ENCODE data around the gene PTPRM. TPM values are rescaled to one million over a fixed set of nuclear protein-coding genes. Genes with fewer than 3 reads are reported as not detected.

Gene PTPRM
- total RNA-seq, 1 experiment from 2014 or later: 6.2 TPM

DNA sequence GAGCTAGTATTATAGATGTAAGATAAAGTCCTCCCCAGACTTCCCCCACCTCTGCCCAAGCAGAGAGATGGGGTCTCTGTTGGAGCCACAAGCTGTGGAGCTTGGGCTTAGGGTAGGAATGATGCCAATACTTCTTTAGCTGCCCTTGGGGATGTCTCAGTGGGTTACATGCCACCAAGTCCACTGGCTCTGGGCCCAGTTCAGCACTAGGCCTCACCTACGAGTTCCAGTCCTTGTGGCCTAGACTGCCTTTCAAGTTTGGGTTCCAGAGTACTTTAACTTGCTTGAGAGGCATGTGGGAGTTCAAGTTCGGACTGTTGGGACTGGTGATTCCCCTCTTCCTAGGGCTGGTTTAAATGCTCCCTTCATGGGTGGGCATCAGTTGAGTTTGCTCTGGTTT lies 272.4 kb downstream of the PTPRM start:
- no peaks in the 10 kb centered on the region; the same call in 1 of the 2 replicates for H3K27me3 Mint-ChIP-seq (ENCODE audit: low read depth)
- no peak overlapping the region for H3K23ac ChIP-seq (ENCODE audit: insufficient read length, low read depth, low read length)
- peak overlapping the region in 1 of 3 experiments; percentile 60; a peak in 2 of 7 replicates for H3K27ac Mint-ChIP-seq

More for the DNA sequence above, 272.4 kb downstream of the PTPRM start:
- no peak for DNase-seq
- H2AFZ ChIP-seq (ENCODE audit: low read length): no peak overlapping the region
- H3K36me3 Mint-ChIP-seq (ENCODE audit: insufficient read depth in 1 of 3, low read depth in 3 of 3): peaks cover 0 to 18% (median 6%) of the 10 kb centered on the region in 3 experiments; a peak in 5 of 7 replicates
- no peak overlapping the region for H2BK15ac ChIP-seq (ENCODE audit: low read depth, low read length)
- no peak overlapping the region for H3K14ac ChIP-seq (ENCODE audit: insufficient read depth, low read length)
- H3K4ac ChIP-seq (ENCODE audit: low read depth, low read length): no peak overlapping the region
- no peak overlapping the region for H3K9ac ChIP-seq (ENCODE audit: extremely low read depth, insufficient read length, low read length)
- H4K8ac ChIP-seq (replicated peaks; ENCODE audit: insufficient read length, low read depth, low read length): no peak overlapping the region
- no peak overlapping the region for H3K18ac ChIP-seq (ENCODE audit: insufficient read length, low read depth, low read length)
- no peaks in the 10 kb centered on the region for H3K79me1 ChIP-seq (ENCODE audit: insufficient read depth, low read depth, low read length, poor library complexity, severe bottlenecking)
- H4K20me1 ChIP-seq (ENCODE audit: control insufficient read depth, insufficient read depth, insufficient read length): no peaks in the 10 kb centered on the region
- H3K23me2 ChIP-seq (ENCODE audit: insufficient read length, low read depth, low read length, poor library complexity, severe bottlenecking): no peaks in the 10 kb centered on the region
- TF ChIP-seq, protein P1, sequence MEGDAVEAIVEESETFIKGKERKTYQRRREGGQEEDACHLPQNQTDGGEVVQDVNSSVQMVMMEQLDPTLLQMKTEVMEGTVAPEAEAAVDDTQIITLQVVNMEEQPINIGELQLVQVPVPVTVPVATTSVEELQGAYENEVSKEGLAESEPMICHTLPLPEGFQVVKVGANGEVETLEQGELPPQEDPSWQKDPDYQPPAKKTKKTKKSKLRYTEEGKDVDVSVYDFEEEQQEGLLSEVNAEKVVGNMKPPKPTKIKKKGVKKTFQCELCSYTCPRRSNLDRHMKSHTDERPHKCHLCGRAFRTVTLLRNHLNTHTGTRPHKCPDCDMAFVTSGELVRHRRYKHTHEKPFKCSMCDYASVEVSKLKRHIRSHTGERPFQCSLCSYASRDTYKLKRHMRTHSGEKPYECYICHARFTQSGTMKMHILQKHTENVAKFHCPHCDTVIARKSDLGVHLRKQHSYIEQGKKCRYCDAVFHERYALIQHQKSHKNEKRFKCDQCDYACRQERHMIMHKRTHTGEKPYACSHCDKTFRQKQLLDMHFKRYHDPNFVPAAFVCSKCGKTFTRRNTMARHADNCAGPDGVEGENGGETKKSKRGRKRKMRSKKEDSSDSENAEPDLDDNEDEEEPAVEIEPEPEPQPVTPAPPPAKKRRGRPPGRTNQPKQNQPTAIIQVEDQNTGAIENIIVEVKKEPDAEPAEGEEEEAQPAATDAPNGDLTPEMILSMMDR (conservative IDR thresholded peaks at IDR 0.05): no peak
- no peak overlapping the region for H3K56ac ChIP-seq (ENCODE audit: insufficient read length, low read depth, low read length)
- H3K4me3 Mint-ChIP-seq: no peak overlapping the region
- H4K5ac ChIP-seq (ENCODE audit: insufficient read length, low read depth, low read length): no peak overlapping the region
- no peak overlapping the region for H3T11ph ChIP-seq (ENCODE audit: low read length)
- no peak overlapping the region for H2AK5ac ChIP-seq (ENCODE audit: insufficient read length, low read length)
- peaks cover 3 to 5% of the 10 kb centered on the region in 2 experiments; a peak in 2 of 4 replicates for H3K4me1 Mint-ChIP-seq
- H3K79me2 ChIP-seq (ENCODE audit: insufficient read depth, low read length): no peaks in the 10 kb centered on the region
- H3K9me3 ChIP-seq (ENCODE audit: control insufficient read depth, low read depth, low read length): peaks cover 10% of the 10 kb centered on the region
- H3K27me3 ChIP-seq (ENCODE audit: insufficient read depth, low read length): no peaks in the 10 kb centered on the region
- no peak overlapping the region for H4K91ac ChIP-seq (ENCODE audit: insufficient read length, low read depth, low read length)
- no peaks in the 10 kb centered on the region; the same call in 1 of the 2 replicates for H3K4me1 ChIP-seq (ENCODE audit: insufficient read depth, low read length)
- H2BK120ac ChIP-seq (ENCODE audit: low read depth, low read length, poor library complexity, severe bottlenecking): no peak overlapping the region
- H2BK12ac ChIP-seq (ENCODE audit: insufficient read length, low read depth, low read length): no peak overlapping the region
- no peak overlapping the region for H2BK20ac ChIP-seq (ENCODE audit: low read depth, low read length, poor library complexity, severe bottlenecking)
- H3K4me2 ChIP-seq (ENCODE audit: insufficient read depth, insufficient read length, low read length): no peak overlapping the region
- H3K9me3 Mint-ChIP-seq: peaks cover 20 to 25% of the 10 kb centered on the region in 2 experiments
- no peak overlapping the region for H2BK5ac ChIP-seq (ENCODE audit: insufficient read length, low read length)
- no CpG with 5 or more reads among the region's 2 CpGs for WGBS (ENCODE audit: extremely low coverage, insufficient read length, low lambda C conversion rate)
- H3K27ac ChIP-seq (ENCODE audit: insufficient read length, low read depth, low read length): no peak overlapping the region
